NCI-H1417 (cell line): Measurements from ENCODE around the gene NCKAP5.
"Not testable (repeated sequence)": the region's sequence is repeated elsewhere in the genome, so short reads cannot be mapped to it uniquely, and the experiment has no call there.

Source experiments
- DNase-seq, 3 experiments: peaks; one replicate each; lab custom pipeline; 2025; lab: John Stamatoyannopoulos, UW

NCKAP5 gene

DNA sequence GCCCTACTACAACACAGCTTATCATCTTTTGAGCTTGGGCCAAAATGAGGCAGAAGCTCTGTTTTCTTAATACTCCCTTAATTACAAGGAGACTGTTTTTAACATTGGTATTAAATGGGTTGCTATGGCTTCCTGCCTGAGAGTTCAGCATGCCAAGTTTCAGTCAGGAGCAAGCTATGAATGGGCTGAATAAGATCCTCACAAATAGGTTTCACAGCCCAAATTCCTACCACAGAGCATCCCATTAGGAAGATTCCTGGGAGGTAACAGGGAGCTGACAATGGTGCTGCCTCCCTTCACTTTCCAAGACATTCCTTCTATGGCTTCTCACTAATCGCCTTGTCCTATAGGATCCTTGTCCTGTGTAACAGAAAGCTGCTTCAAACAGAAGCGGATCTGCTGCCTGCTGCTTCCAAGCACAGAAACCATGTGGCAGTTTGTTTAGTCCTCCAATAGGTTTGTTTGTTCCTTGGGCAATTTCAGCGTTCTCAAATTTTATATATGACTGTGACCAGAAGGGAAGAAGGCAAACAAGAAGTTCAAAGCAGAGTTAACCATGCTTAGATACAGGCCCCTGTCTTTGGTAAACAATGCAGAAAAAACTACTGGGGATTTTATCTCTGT, 70.9 kb downstream of the NCKAP5 start:
- DNase-seq, result peak in 1 of 3 experiments; percentile 0

DNA sequence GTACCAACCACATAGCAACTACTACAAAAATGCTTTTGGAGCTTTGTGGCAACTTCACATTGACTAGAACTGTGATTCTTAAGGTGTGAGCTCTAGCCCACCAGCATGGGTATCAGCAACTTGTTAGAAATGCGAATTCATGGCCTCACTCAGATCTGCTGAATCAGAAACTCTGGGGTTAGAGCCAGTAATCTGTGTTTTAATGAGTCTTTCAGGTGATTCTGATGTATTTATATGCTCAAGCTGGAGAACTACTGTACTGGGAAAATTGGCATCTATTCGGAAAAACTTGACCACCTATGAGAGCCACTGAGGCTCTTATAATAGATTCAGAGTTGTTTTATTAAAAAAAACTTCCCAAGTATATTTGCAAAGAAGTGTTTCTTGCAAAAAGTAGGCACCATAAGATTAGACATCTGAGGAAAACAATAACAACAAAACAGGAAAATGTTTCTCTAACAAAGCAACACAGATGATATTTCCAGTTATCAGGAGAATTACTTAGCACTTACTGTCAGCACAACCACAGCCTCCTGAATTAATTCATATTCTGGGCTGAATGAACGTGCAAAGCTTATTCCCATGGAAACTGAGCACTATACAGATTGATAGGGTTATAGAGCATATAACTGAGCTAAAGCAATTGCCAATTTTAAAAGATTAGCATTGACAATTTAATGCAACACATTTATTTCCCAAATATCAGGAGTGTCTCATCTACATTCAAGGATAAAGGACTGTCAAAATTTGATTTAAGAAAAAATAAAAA, 71.6 kb downstream of the NCKAP5 start:
- no peak for DNase-seq

DNA sequence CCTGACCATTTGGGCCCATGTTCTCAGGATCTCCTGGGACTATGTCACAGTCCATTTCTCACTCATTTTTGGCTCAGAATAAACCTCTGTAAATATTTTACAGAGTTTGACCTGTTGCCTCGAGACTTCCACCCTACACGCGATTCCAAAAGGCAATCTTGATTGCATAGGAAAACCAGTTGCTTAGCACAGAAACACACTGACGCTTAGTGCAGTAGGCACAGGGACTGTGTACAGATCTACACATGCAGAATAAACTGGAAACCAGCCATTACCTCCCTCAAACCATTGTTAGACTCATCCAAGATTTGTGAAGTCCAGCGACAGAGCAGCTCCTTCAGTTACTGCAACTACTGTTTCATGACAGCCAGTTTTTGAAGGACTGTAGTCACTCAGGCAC, 73.0 kb downstream of the NCKAP5 start:
- no peak for DNase-seq

DNA sequence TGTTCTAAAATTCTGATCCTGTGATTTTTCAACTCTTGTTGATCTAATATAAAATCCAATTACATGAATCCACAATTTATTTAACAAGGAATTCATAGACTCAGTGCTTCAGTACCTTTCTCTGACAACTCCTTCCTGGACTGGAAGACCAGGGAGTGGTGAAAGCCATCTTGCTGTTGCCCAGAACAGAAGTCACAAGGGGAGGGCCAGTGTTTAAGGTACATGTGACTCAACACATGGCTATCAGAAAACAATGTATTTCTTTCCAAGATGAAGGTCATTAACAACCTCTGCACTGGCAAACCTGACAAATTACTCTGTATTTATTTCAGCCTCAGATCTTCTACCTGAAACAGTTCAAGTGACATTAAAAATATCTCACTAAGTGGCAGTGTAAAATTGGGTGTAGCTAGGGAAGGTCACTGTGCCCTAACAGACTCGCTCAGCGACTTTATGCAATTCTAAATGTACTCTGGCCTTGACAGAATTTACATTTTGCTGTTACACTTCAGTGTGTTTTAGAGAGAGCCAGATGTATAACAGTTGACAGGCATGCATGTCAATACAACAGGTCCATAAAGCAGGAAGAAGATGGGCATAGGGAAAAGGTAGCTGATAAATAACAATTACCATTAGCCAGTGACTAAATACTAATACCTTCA, 75.4 kb downstream of the NCKAP5 start:
- no peak for DNase-seq

DNA sequence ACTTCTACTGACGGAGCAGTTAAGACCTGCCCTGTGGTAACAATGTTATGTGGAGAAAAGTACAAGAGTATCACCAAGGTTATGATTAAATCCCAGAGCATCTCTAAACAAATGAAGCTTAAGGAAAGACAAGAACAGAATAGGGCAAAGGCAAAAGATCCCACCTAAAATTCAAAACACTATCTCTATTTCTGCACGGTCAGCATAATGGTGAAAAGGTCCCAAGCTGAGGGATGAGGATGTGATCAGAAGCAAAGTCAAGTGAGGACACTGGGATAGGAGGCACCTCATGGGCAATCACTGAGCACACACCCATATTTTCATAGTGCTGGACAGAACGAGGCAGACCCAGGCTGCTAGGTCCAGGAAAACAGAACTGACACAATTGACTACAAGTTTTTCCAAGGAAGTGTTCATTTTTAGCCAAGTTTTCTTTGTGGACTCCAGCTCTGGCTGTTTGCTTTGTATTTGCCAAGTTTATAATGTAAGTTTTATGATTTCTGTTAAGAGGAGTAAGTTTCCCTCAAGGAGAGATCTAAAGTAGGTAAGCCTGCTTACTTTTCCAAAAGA, 77.8 kb downstream of the NCKAP5 start:
- DNase-seq, result no peak

DNA sequence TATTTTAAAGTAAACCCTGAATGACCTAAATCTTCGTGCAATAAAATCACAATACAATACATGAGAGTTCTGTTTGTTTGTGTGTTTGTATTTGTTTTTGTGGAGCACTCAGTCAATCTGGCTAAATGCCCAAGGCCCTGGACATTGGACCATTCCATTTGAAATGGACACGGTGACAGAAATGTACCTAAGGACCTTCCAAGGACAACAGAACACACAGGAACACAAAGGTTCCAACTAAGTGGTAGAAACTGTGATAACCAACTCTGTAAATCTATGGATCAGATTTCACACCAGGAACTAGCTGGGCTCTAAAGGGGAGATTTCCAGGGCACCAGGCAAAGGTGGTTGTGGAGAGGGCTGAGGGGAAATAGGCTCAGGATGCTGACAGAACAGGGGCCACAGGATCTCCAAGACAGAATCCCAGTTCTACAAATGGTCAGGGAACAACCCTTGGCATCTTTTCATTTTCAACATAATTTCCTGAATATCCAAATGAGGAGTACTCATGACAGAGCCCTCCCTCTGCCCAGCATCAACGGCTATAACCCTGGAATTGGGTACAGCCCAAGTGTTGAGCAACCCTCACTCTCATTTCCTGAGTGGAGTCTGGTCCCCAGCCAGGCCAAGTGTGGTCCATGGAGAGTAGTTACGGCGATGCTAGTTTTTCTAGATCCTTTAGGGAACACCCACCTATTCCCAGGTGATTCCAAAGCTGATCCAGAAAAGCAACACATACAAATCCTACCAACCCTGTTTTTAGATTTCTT, 78.4 kb downstream of the NCKAP5 start:
- DNase-seq, result no peak

DNA sequence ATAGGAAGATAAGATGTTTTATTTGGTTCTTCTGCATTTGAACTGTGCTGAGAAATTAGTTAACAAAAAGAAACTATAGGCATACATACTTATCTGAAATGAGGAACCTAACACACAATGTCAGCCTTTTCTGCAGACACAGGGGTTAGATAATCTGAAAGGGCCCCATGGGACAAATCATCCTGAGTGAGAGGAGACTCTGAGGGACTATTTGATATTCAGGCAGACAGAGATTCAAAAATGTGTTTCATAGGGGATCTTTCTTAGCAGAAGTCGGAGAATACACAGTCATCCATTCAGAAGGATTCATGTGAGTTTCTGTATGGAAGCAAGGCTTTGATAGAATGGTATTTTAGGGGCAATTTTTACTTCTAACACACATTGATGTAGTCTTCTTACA, 79.1 kb downstream of the NCKAP5 start:
- DNase-seq, result no peak

DNA sequence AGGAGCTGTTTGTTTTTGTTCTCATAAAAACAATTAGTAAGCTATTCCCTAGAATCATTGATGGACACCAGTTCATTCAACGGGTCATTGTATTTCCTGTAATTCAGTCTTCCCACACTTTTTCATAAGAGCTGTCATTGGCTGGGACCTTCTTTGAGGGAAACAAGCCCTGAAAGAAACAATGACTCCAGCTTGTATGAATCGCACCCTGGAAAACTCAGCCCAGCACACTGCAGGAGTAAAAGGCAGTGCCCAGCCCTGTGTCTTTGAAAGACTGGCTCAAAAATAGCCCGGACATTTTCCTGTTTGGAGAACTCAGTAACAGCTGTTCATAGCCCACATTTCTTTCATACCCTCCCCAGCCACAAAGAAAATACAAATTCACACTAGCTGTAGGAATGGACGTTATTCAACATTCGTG, 81.5 kb downstream of the NCKAP5 start:
- no peak for DNase-seq

DNA sequence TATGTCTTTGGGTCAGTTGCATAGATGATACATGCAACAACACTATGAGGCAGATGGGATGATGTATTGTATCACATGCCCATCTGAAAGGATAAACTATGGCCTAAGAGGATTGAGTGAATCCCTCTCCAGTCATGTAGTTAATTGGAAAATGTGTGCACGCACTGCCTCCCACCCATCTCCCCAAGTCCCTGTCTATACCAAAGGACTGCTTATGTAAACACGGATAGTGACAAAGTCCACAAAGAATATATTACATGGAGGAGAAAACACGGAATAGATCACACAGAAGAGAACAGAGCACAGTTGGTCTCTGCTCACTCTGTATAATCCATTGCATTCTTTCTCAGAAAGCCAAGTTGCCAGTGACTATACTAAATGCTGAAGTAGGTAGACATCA, 82.4 kb downstream of the NCKAP5 start:
- DNase-seq, result no peak

DNA sequence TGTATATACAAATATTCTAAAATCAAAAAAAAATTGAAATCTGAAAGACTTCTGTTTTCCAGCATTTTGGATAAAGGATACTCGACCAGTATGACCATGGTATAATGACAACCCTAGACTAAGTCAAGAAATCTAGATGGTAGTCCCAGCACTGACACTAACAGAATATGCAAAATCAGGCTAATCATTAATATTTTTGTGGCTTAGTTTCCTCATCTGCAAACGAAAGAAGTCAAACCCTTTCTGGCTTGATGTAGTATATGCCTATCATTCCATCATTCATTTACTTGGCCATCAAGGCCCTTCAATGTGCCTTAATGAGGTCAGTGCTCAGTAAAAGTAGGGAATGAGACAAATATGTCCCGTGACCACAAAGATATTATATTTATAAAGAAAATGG, 83.5 kb downstream of the NCKAP5 start:
- DNase-seq, result no peak

DNA sequence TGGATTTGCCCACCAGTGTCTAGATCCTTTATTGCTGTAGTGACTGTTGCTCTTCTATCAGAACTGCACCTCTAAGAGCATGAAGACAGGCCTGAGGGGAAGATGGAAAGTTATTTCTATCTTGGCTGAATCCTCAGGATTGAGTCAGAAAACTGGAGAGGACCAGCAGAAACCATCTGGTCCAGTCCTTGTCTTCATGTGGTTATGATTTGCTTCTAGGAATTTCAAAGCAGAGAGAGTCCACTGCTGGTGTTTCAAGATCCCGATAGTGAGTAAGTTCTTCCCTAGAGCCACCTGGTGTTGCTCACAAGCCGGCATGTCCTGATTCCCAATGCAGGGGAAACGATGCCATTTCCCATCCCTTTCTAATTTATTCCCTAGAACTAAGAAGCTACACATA, 84.2 kb downstream of the NCKAP5 start:
- DNase-seq, result no peak

DNA sequence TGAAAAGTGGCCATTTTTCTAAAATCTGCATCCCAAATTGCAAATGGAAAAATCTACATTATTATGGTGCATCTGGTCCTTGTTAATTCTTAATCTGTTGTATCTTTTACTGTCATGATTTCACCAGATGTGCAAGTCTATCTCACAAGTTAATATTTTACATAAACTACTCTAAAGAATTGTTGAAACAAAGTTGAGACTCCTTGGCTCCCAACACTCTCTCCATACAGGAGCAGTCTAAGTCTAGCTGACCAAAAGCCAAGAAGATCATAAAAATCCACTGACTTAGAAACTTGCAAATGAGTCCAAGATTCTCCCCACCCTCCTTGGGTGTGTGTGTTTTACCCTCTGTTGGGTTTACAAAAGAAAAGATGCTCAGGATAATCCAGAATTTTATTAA, 85.1 kb downstream of the NCKAP5 start:
- DNase-seq, result no peak

DNA sequence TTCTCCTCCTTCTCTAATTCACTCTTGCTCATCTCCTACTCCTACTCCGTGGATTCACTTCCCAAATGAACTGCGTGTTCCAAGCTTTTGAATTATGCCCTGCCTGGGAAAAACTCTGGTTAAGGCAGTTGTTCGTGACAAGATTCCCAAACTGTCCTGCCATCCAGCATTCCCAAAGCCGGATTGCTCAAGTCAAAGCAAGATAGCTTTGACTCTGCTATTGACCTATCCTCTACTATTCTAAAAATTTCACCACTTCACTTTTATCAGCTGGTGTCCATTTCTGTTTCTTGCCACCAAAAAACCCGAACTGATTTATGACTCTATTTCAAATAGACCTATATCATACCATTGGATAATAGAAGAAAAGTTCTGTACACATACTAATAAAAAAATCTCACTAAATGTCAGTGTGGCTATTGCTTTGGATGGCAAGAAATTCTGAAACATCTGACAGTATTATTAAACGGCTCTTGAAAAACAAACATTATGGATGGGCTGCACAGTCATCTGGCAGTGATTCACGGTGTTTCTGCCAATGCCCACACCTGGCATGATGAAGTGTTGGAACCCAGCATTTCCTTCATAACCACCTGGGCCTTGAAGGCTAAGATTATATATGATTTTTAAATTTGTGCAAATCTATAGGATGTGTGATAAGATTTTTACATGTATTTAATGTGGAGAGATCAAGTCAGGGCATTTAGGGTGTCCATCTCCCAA, 87.4 kb downstream of the NCKAP5 start:
- no peak for DNase-seq

DNA sequence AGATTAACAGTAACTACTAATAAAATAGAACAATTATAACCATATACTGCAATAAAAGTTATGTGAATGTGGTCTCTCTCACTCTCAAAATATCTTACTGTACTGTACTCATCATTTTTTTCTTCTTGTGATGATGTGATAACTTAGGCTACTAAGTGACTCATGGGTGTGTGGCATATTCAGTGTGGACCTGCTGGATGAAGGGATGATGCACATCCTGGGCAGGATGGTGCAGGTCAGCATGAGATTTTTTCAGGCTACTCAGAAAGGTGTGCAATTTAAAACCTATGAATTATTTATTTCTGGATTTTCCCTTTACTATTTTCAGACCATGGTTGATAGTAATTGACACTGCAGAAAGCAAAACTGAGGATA, 90.7 kb downstream of the NCKAP5 start:
- no peak for DNase-seq

DNA sequence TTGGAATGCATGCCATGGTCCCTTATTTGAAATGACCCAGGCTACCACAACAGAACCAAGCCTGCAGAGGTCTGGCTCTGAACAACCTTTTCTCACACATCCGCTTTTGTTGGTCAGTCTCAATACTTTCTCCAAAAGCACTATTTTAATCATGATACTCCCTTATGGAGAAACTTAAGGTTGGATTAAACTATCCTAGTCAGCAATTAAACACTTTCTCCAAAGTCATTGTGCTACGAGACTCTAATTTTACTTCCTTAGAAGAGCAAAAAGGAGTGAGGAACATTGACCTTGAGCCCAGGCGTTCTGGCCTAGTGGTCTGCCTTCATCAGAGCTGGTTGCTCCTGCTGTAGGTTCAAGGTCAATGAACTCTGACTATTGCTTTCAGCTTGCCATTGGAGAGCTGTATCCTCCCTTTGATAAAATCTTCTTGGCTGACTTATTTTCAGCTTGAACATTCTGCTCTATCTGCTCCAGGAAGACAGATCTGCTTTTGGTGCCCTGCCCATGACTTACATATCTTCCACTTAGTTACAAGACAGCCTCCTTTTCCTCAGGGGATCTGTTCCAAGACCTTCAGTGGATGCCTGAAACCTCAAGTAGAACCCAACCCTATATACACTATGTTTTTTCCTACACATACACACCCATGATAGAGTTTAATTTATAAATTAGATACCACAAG, 91.2 kb downstream of the NCKAP5 start:
- no peak for DNase-seq

DNA sequence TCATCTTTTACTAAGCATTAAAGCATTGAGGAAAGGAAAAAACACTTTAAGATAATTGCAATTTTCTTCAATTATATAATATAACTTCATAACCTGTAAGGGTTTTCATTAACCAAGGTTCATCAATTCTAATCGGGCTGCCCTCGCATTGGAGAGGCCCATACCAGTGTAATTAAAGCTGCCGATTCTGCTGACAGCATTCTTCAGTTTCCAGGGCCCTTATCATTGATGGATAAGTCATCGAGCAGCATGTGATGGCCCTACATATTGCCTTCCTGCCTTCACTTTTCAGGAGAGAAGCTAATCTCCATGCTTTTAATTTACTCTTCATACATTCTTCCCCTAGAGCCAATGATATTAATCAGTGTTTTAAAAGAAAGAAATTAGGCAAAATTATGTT, 92.0 kb downstream of the NCKAP5 start:
- no peak for DNase-seq

DNA sequence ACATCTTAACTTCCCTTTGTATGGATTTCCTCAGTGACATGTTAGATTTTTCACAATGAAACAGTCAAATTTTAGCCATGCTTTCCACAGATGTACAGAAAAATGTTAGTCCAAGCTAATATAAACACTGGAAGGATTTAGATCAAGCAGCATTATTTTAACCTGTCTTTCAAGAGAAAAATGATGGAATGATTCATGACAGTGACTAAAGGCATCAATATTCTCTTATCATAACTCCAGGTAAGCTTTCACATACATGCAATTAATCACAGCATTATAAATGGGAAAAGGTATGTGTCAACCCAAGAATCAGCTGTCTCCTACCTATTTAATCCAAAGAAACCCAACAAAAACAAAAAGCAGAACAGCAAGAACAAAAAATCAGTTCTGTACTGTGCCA, 92.7 kb downstream of the NCKAP5 start:
- no peak for DNase-seq

DNA sequence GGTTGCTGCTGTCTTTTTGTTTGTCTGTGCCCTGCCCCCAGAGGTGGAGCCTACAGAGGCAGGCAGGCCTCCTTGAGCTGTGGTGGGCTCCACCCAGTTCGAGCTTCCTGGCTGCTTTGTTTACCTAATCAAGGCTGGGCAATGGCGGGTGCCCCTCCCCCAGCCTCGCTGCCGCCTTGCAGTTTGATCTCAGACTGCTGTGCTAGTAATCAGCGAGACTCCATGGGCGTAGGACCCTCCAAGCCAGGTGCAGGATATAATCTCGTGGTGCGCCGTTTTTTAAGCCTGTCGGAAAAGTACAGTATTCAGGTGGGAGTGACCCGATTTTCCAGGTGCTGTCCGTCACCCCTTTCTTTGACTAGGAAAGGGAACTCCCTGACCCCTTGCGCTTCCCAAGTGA, 97.8 kb downstream of the NCKAP5 start:
- not testable (repeated sequence) for DNase-seq

DNA sequence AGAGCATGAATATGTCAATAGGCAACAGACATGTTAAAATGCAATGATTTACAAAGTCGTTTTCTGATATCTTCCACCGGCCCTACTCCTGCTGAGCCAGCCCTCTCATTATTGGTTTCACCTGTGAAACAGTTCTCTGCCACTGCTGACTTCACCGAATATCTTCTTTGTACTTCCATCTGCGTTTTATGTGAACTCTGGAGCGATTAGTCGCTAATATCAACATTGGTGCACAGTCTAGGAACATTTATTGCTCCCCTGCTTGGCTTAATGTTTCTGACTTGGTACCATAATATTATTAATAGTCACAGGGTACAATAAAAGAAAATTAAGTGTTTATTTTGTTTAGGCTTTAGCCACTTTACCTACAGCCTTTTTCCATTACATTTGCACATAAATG, 105.5 kb downstream of the NCKAP5 start:
- no peak for DNase-seq

DNA sequence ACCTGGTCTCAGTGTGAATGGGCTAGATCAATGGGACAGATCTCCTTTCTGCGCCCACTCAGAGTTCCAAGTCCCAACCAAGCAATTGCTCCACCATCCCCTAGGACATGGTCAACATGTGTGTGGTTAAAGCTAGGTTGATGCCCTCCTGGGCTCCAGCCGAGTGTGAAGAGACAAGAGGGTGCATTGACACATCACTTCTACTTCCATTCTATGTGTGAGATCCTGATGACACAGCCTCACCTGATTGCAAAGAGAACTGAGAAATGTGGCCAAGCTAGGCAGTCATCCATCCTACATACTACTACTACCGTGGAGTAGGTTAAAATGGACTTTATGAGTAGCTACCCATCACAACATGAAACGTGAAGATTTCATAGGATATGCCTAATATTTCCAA, 106.8 kb downstream of the NCKAP5 start:
- no peak for DNase-seq

DNA sequence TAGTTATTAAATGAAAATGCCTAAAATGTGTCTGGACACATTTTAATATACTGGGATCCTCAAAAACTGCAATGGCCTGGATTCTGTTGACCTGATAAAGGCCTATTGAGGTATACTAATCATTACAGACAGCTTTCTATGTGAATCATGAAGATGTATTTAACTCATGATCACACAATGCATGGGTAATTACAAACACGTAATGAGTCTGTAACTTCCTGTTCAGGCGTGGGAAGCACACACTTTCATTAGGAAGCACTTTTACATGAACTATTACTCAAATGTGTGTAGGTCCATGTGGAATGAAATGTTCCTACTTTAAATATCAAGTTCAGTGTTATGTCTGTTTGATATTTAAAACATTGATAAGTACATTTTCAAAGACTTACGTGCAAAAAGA, 108.7 kb downstream of the NCKAP5 start:
- peak in 1 of 3 experiments; percentile 0 for DNase-seq
